ENCODE results near the gene IGSF21.

The IGSF21 gene

GRCh38 chr1:18297896-18298648 is 190.5 kb downstream of the IGSF21 start:
- DNase-seq (ENCODE audit: low spot score): no peak

- peak; percentile 15 for DNase-seq (ENCODE audit: low spot score)
Measured at GRCh38 chr1:18299441-18300338, 192.1 kb downstream of the IGSF21 start.

- no peak for DNase-seq (ENCODE audit: low spot score)
Measured at GRCh38 chr1:18300376-18300775, 192.8 kb downstream of the IGSF21 start.

- DNase-seq (ENCODE audit: low spot score): peak; percentile 11
Measured at GRCh38 chr1:18302788-18303413, 195.3 kb downstream of the IGSF21 start.

GRCh38 chr1:18304151-18304869 is 196.7 kb downstream of the IGSF21 start:
- DNase-seq (ENCODE audit: low spot score): no peak

- DNase-seq (ENCODE audit: low spot score): no peak
Measured at GRCh38 chr1:18305182-18305795, 197.7 kb downstream of the IGSF21 start.

- no peak for DNase-seq (ENCODE audit: low spot score)
Measured at GRCh38 chr1:18307329-18307898, 199.8 kb downstream of the IGSF21 start.

- no peak for DNase-seq (ENCODE audit: low spot score)
Measured at GRCh38 chr1:18309552-18310155, 202.1 kb downstream of the IGSF21 start.

GRCh38 chr1:18312961-18313360 is 205.4 kb downstream of the IGSF21 start:
- DNase-seq (ENCODE audit: low spot score): no peak

GRCh38 chr1:18313523-18313922 is 205.9 kb downstream of the IGSF21 start:
- no peak for DNase-seq (ENCODE audit: low spot score)

GRCh38 chr1:18314399-18314798 is 206.8 kb downstream of the IGSF21 start:
- no peak for DNase-seq (ENCODE audit: low spot score)

GRCh38 chr1:18315449-18315848 is 207.9 kb downstream of the IGSF21 start:
- no peak for DNase-seq (ENCODE audit: low spot score)

GRCh38 chr1:18316764-18317163 is 209.2 kb downstream of the IGSF21 start:
- no peak for DNase-seq (ENCODE audit: low spot score)

GRCh38 chr1:18319099-18319498 is 211.5 kb downstream of the IGSF21 start:
- no peak for DNase-seq (ENCODE audit: low spot score)

- DNase-seq (ENCODE audit: low spot score): no peak
Measured at GRCh38 chr1:18320051-18320450, 212.5 kb downstream of the IGSF21 start.

GRCh38 chr1:18322368-18323032 is 214.9 kb downstream of the IGSF21 start:
- no peak for DNase-seq (ENCODE audit: low spot score)

- DNase-seq (ENCODE audit: low spot score): no peak
Measured at GRCh38 chr1:18323259-18323658, 215.7 kb downstream of the IGSF21 start.

GRCh38 chr1:18324246-18324645 is 216.6 kb downstream of the IGSF21 start:
- no peak for DNase-seq (ENCODE audit: low spot score)

GRCh38 chr1:18325136-18325535 is 217.5 kb downstream of the IGSF21 start:
- no peak for DNase-seq (ENCODE audit: low spot score)

GRCh38 chr1:18326211-18326897 is 218.8 kb downstream of the IGSF21 start:
- DNase-seq (ENCODE audit: low spot score): no peak
